SK-N-SH (cell line): ENCODE measurements around the gene CNTNAP5. TPM values are rescaled to one million over a fixed set of nuclear protein-coding genes. Genes with fewer than 3 reads are reported as not detected.

Experiments
- CTCF ChIA-PET: fragments of 300-600, 350-600 bp; formaldehyde crosslinking; extraction: SDS; loops from one replicate; lab custom pipeline; 2021; lab: Yijun Ruan, JAX
- POLR2A ChIA-PET: fragments of 350-600 bp; sonication (Branson Sonifier 250); formaldehyde crosslinking; extraction: SDS; loops from one replicate; lab custom pipeline; 2020; ENCODE audit warnings: antibody characterized with exemption, inconsistent platforms; lab: Yijun Ruan, JAX
- DNase-seq: peaks from one replicate; pipeline ENCODE4 v3.0.0; 2012
- H2AFZ ChIP-seq: fragments of 200-600 bp; sonication (generic); 2 replicates; pipeline ENCODE4 v1.8.1; 2016; ENCODE audit warnings: antibody characterized with exemption, mild to moderate bottlenecking, low read depth
- H3F3A ChIP-seq: fragments of 200-600 bp; sonication (generic); replicated peaks from 2 replicates; pipeline ENCODE3; 2016; ENCODE audit warnings: antibody characterized with exemption, mild to moderate bottlenecking; ENCODE audit not compliant: insufficient read depth
- H3K27ac ChIP-seq, 2 experiments: fragments of 200-500 bp in 1 of 2; fragments of 200-600 bp in 1 of 2; sonication (Bioruptor generic) in 1 of 2; sonication (generic), shearing (Covaris generic) in 1 of 2; 2 replicates each; pipeline versions ENCODE4 v1.5.1 to v1.6.1; 2014 to 2016; ENCODE audit warnings: low read depth in 2 of 2, inconsistent platforms in 1 of 2, low read length in 1 of 2, mild to moderate bottlenecking in 1 of 2, mixed read lengths in 1 of 2
- H3K27me3 ChIP-seq: fragments of 200-600 bp; sonication (generic), shearing (Covaris generic); 2 replicates; pipeline ENCODE4 v1.6.1; 2016; ENCODE audit warnings: mixed run types; ENCODE audit not compliant: insufficient read depth
- H3K36me3 ChIP-seq, 2 experiments: fragments of 200-500 bp in 1 of 2; fragments of 200-600 bp in 1 of 2; sonication (Bioruptor generic) in 1 of 2; sonication (generic) in 1 of 2; replicated peaks in 1 of 2; 2 replicates each; pipeline versions ENCODE3 to v1.5.1; 2014 to 2016; ENCODE audit warnings: low read length in 1 of 2, mild to moderate bottlenecking in 1 of 2; ENCODE audit not compliant: insufficient read depth in 2 of 2, control insufficient read depth in 1 of 2
- H3K4me1 ChIP-seq, 2 experiments: fragments of 200-500 bp in 1 of 2; fragments of 200-600 bp in 1 of 2; sonication (Bioruptor generic) in 1 of 2; sonication (generic), shearing (Covaris generic) in 1 of 2; 2 replicates each; pipeline versions ENCODE4 v1.5.1 to v1.6.1; 2014 to 2016; ENCODE audit warnings: low read depth in 1 of 2, low read length in 1 of 2, mixed run types in 1 of 2; ENCODE audit not compliant: insufficient read depth in 2 of 2, control insufficient read depth in 1 of 2
- H3K4me2 ChIP-seq: fragments of 200-600 bp; sonication (generic), shearing (Covaris generic); 2 replicates; pipeline ENCODE4 v1.6.1; 2017; ENCODE audit warnings: mixed run types
- H3K4me3 ChIP-seq, 2 experiments: fragments of 200-500 bp in 1 of 2; fragments of 200-600 bp in 1 of 2; sonication (Bioruptor generic) in 1 of 2; sonication (generic), shearing (Covaris generic) in 1 of 2; 2 replicates each; pipeline versions ENCODE4 v1.5.1 to v1.8.1; 2014 to 2016; ENCODE audit warnings: low read depth in 2 of 2, inconsistent platforms in 1 of 2, low read length in 1 of 2, mild to moderate bottlenecking in 1 of 2, mixed read lengths in 1 of 2, moderate library complexity in 1 of 2
- H3K79me2 ChIP-seq: fragments of 200-600 bp; sonication (generic); 2 replicates; pipeline ENCODE4 v1.8.1; 2017; ENCODE audit warnings: mild to moderate bottlenecking; ENCODE audit not compliant: insufficient read depth
- H3K9ac ChIP-seq: fragments of 200-600 bp; sonication (generic); 2 replicates; pipeline ENCODE4 v1.6.1; 2017; ENCODE audit warnings: mixed run types
- H3K9me2 ChIP-seq: fragments of 200-600 bp; sonication (generic); 2 replicates; pipeline ENCODE4 v1.6.1; 2017; ENCODE audit warnings: mixed run types
- H3K9me3 ChIP-seq: fragments of 200-600 bp; sonication (generic); 2 replicates; pipeline ENCODE4 v1.6.1; 2017; ENCODE audit warnings: mixed run types, mild to moderate bottlenecking, moderate library complexity
- H4K20me1 ChIP-seq: fragments of 200-600 bp; sonication (generic); 2 replicates; pipeline ENCODE4 v1.6.1; 2017; ENCODE audit warnings: mild to moderate bottlenecking, mixed run types; ENCODE audit not compliant: insufficient read depth
- EP300 ChIP-seq, 2 experiments: IDR thresholded peaks; 2 replicates each; pipeline versions ENCODE4 v1.4.0 to v1.6.1; 2012; ENCODE audit warnings: borderline replicate concordance in 1 of 2, low read depth in 1 of 2, low read length in 1 of 2
- EZH2phosphoT487 ChIP-seq: fragments of 200-600 bp; sonication (generic); IDR thresholded peaks from 2 replicates; pipeline ENCODE4 v1.6.1; 2017; ENCODE audit warnings: low read depth, mixed run types, mild to moderate bottlenecking, antibody characterized with exemption, moderate library complexity, borderline replicate concordance
- FOXM1 ChIP-seq: IDR thresholded peaks from 2 replicates; pipeline ENCODE4 v1.4.0; 2012; ENCODE audit warnings: low read depth, mild to moderate bottlenecking
- GABPA ChIP-seq: IDR thresholded peaks from 2 replicates; pipeline ENCODE4 v1.4.0; 2012; ENCODE audit warnings: low read depth, mild to moderate bottlenecking
- POLR2AphosphoS5 ChIP-seq: IDR thresholded peaks from 2 replicates; pipeline ENCODE4 v1.6.1; 2012; ENCODE audit warnings: low read depth, low read length
- RAD21 ChIP-seq: IDR thresholded peaks from 2 replicates; pipeline ENCODE4 v1.6.1; 2012; ENCODE audit warnings: mild to moderate bottlenecking, low read length
- RCOR1 ChIP-seq: fragments of 150-350 bp; IDR thresholded peaks from 2 replicates; pipeline ENCODE4 v1.6.1; 2017; ENCODE audit warnings: antibody characterized with exemption, low read length
- RXRA ChIP-seq: IDR thresholded peaks from 2 replicates; pipeline ENCODE4 v1.4.0; 2012; ENCODE audit warnings: low read depth, mild to moderate bottlenecking, borderline replicate concordance
- TCF12 ChIP-seq: IDR thresholded peaks from 2 replicates; pipeline ENCODE4 v1.4.0; 2012
- TEAD4 ChIP-seq: IDR thresholded peaks from 2 replicates; pipeline ENCODE4 v1.4.0; 2012; ENCODE audit warnings: mild to moderate bottlenecking, borderline replicate concordance; ENCODE audit not compliant: insufficient read depth
- WGBS: methylation state at CpG from one replicate; pipeline ENCODE4 v1.1.6; 2017; ENCODE audit warnings: low lambda C conversion rate; 5-methylcytosine and 5-hydroxymethylcytosine counted together
- polyA plus RNA-seq, 3 experiments: library from polyadenylated mRNA; depleted of rRNA; stranded (reverse); fragments of >200 nt; gene quantifications; 2 replicates each; pipeline ENCODE4 v1.2.3, GENCODE V29; 2012
- TF ChIP-seq, protein P1 (sequence below): IDR thresholded peaks from 2 replicates; pipeline ENCODE4 v1.4.0; 2012; ENCODE audit warnings: low read depth, borderline replicate concordance
- TF ChIP-seq, protein P2 (sequence below): fragments of 150-350 bp; IDR thresholded peaks from 2 replicates; pipeline ENCODE4 v1.6.1; 2017; ENCODE audit warnings: antibody characterized with exemption, low read length, low read depth, borderline replicate concordance
- TF ChIP-seq, protein P3 (sequence below): IDR thresholded peaks from 2 replicates; pipeline ENCODE4 v1.4.0; 2012; ENCODE audit warnings: low read depth
- TF ChIP-seq, protein P4 (sequence below): fragments of 200-600 bp; sonication (generic); IDR thresholded peaks from 2 replicates; pipeline ENCODE4 v1.6.1; 2017; ENCODE audit warnings: antibody characterized with exemption, mild to moderate bottlenecking, moderate library complexity
- TF ChIP-seq, protein P5 (sequence below): IDR thresholded peaks from 2 replicates; pipeline ENCODE4 v1.6.1; 2012; ENCODE audit warnings: mild to moderate bottlenecking, low read depth, low read length, moderate library complexity
- TF ChIP-seq, protein P6 (sequence below): IDR thresholded peaks from 2 replicates; pipeline ENCODE4 v1.4.0; 2012; ENCODE audit warnings: low read depth, borderline replicate concordance

Gene CNTNAP5
- polyA plus RNA-seq, 1 of the 3 experiments (the other 2 are of a cell fraction): 0.08 TPM

DNA sequence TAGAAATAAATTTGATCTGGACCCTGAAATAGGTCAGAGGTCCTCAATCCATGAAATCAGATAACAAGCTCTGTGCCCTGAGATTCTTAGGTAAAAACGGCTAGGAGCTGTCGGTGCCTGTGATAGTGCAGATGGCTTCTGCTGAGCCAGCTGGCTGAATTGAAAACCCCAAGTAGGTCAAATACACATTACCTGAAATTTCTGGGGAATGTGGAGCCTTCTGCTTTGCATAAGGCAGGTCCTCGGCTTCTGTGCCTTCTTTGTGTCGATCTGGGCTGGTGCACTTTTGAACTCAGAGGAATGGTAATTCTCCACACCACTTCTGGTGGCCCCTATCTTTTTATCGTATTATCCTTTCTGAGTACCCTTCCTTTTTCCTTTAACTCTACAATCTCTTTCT, 66.6 kb downstream of the CNTNAP5 start:
- no peak for DNase-seq
- H3K9me3 ChIP-seq: no peaks in the 10 kb centered on the region
- H3K9ac ChIP-seq: no peak overlapping the region
- H3K36me3 ChIP-seq: no peaks in the 10 kb centered on the region
- no peak overlapping the region for H3K4me2 ChIP-seq
- no peak for TF ChIP-seq EZH2phosphoT487
- TF ChIP-seq, protein P1, sequence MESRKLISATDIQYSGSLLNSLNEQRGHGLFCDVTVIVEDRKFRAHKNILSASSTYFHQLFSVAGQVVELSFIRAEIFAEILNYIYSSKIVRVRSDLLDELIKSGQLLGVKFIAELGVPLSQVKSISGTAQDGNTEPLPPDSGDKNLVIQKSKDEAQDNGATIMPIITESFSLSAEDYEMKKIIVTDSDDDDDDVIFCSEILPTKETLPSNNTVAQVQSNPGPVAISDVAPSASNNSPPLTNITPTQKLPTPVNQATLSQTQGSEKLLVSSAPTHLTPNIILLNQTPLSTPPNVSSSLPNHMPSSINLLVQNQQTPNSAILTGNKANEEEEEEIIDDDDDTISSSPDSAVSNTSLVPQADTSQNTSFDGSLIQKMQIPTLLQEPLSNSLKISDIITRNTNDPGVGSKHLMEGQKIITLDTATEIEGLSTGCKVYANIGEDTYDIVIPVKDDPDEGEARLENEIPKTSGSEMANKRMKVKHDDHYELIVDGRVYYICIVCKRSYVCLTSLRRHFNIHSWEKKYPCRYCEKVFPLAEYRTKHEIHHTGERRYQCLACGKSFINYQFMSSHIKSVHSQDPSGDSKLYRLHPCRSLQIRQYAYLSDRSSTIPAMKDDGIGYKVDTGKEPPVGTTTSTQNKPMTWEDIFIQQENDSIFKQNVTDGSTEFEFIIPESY: no peak
- TF ChIP-seq POLR2AphosphoS5: no peak
- TF ChIP-seq, protein P2, sequence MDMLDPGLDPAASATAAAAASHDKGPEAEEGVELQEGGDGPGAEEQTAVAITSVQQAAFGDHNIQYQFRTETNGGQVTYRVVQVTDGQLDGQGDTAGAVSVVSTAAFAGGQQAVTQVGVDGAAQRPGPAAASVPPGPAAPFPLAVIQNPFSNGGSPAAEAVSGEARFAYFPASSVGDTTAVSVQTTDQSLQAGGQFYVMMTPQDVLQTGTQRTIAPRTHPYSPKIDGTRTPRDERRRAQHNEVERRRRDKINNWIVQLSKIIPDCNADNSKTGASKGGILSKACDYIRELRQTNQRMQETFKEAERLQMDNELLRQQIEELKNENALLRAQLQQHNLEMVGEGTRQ: no peak
- no peak for TF ChIP-seq EP300 (IDR thresholded peaks at IDR 0.05; ENCODE audit: borderline replicate concordance in 1 of 2, low read depth in 1 of 2, low read length in 1 of 2)
- no peak for TF ChIP-seq TEAD4
- POLR2A ChIA-PET: no interaction called here
- peaks cover 4% of the 10 kb centered on the region; the same call in 1 of the 2 replicates for H3K9me2 ChIP-seq
- no peaks in the 10 kb centered on the region for H4K20me1 ChIP-seq
- no peaks in the 10 kb centered on the region for H3K79me2 ChIP-seq
- no peaks in the 10 kb centered on the region for H3F3A ChIP-seq
- CTCF ChIA-PET: no interaction called here
- H3K4me3 ChIP-seq: no peak overlapping the region
- H3K27ac ChIP-seq: no peak overlapping the region
- no peaks in the 10 kb centered on the region for H3K27me3 ChIP-seq
- no peak overlapping the region for H2AFZ ChIP-seq
- WGBS: 27% methylated on average over 5 of the region's 5 CpGs
- H3K4me1 ChIP-seq: peaks cover 0 to 3% of the 10 kb centered on the region in 2 experiments; a peak in 1 of 4 replicates

DNA sequence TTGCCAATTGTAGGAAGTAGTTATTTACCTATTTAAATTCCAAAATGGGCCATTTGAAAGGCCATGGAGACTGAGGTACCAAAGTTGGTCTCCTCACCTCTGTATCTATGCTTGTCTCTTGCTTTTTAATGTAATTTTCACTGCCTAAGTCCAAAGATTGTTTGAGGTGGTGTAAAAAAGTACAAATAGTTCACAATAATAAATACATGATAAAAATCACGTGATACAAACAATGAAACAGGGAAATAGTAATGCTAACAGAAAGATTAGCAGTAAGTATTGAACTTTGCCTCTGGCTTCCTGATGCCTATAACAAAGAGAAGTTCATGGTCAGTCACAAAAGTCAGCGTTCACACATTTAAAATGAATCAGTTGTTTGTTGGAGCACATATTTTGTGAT, 67.6 kb downstream of the CNTNAP5 start:
- Histone ChIP-seq H3K36me3 (no peaks in the 10 kb centered on the region), H3K4me3 (no peak overlapping the region), H3K9ac (no peak overlapping the region), H3K79me2 (no peaks in the 10 kb centered on the region), H3K4me2 (no peak overlapping the region), H3F3A (no peaks in the 10 kb centered on the region), H2AFZ (no peak overlapping the region), H3K9me3 (no peaks in the 10 kb centered on the region), H3K27ac (no peak overlapping the region), H3K4me1 (peaks cover 0 to 3% of the 10 kb centered on the region in 2 experiments; a peak in 1 of 4 replicates), H3K27me3 (no peaks in the 10 kb centered on the region), H3K9me2 (peaks cover 4% of the 10 kb centered on the region; the same call in 1 of the 2 replicates), H4K20me1 (no peaks in the 10 kb centered on the region)
- no peak for DNase-seq
- ChIA-PET POLR2A (no interaction called here), CTCF (no interaction called here)
- 15% methylated on average over 2 of the region's 2 CpGs for WGBS
- TF ChIP-seq, protein P3, sequence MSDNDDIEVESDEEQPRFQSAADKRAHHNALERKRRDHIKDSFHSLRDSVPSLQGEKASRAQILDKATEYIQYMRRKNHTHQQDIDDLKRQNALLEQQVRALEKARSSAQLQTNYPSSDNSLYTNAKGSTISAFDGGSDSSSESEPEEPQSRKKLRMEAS: no peak
- TF ChIP-seq, protein P4, sequence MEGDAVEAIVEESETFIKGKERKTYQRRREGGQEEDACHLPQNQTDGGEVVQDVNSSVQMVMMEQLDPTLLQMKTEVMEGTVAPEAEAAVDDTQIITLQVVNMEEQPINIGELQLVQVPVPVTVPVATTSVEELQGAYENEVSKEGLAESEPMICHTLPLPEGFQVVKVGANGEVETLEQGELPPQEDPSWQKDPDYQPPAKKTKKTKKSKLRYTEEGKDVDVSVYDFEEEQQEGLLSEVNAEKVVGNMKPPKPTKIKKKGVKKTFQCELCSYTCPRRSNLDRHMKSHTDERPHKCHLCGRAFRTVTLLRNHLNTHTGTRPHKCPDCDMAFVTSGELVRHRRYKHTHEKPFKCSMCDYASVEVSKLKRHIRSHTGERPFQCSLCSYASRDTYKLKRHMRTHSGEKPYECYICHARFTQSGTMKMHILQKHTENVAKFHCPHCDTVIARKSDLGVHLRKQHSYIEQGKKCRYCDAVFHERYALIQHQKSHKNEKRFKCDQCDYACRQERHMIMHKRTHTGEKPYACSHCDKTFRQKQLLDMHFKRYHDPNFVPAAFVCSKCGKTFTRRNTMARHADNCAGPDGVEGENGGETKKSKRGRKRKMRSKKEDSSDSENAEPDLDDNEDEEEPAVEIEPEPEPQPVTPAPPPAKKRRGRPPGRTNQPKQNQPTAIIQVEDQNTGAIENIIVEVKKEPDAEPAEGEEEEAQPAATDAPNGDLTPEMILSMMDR: no peak
- TF ChIP-seq FOXM1: no peak
- TF ChIP-seq, protein P5, sequence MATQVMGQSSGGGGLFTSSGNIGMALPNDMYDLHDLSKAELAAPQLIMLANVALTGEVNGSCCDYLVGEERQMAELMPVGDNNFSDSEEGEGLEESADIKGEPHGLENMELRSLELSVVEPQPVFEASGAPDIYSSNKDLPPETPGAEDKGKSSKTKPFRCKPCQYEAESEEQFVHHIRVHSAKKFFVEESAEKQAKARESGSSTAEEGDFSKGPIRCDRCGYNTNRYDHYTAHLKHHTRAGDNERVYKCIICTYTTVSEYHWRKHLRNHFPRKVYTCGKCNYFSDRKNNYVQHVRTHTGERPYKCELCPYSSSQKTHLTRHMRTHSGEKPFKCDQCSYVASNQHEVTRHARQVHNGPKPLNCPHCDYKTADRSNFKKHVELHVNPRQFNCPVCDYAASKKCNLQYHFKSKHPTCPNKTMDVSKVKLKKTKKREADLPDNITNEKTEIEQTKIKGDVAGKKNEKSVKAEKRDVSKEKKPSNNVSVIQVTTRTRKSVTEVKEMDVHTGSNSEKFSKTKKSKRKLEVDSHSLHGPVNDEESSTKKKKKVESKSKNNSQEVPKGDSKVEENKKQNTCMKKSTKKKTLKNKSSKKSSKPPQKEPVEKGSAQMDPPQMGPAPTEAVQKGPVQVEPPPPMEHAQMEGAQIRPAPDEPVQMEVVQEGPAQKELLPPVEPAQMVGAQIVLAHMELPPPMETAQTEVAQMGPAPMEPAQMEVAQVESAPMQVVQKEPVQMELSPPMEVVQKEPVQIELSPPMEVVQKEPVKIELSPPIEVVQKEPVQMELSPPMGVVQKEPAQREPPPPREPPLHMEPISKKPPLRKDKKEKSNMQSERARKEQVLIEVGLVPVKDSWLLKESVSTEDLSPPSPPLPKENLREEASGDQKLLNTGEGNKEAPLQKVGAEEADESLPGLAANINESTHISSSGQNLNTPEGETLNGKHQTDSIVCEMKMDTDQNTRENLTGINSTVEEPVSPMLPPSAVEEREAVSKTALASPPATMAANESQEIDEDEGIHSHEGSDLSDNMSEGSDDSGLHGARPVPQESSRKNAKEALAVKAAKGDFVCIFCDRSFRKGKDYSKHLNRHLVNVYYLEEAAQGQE: no peak
- TF ChIP-seq RAD21: no peak
- TF ChIP-seq RXRA: no peak
- TF ChIP-seq, protein P6, sequence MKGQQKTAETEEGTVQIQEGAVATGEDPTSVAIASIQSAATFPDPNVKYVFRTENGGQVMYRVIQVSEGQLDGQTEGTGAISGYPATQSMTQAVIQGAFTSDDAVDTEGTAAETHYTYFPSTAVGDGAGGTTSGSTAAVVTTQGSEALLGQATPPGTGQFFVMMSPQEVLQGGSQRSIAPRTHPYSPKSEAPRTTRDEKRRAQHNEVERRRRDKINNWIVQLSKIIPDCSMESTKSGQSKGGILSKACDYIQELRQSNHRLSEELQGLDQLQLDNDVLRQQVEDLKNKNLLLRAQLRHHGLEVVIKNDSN: no peak
- no peak for TF ChIP-seq RCOR1
- no peak for TF ChIP-seq TCF12
- TF ChIP-seq EZH2phosphoT487: no peak
- TF ChIP-seq EP300 (IDR thresholded peaks at IDR 0.05; ENCODE audit: borderline replicate concordance in 1 of 2, low read depth in 1 of 2, low read length in 1 of 2): no peak
- TF ChIP-seq, protein P2: no peak
- no peak for TF ChIP-seq GABPA
